WTC11 (cell line): ENCODE results near the gene CCDC15. TPM values are rescaled to one million over a fixed set of nuclear protein-coding genes. Genes with fewer than 3 reads are reported as not detected.

Experiments used
- ATAC-seq: fragments of 200-7000 bp; cut with Tn5 transposase; 2 replicates; pipeline ENCODE4 v1.10.0; 2021; ENCODE audit warnings: mild to moderate bottlenecking, moderate library complexity
- CTCF ChIA-PET: fragments of 300-600 bp; sonication (Branson Sonifier 250); formaldehyde crosslinking; loops from one replicate; lab custom pipeline; 2021; ENCODE audit warnings: antibody characterized with exemption; lab: Charles Lee
- POLR2A ChIA-PET: fragments of 350-600 bp; sonication (Branson Sonifier 250); formaldehyde crosslinking; loops from one replicate; lab custom pipeline; 2021; ENCODE audit warnings: antibody characterized with exemption; lab: Charles Lee
- DNase-seq: peaks from one replicate; pipeline ENCODE4 v3.0.0; 2021; ENCODE audit warnings: low spot score
- H3K27ac Mint-ChIP-seq: 2 replicates; pipeline ENCODE4 v1.8.0; 2021; ENCODE audit warnings: mixed read lengths
- H3K27me3 Mint-ChIP-seq: 2 replicates; pipeline ENCODE4 v1.8.0; 2021; ENCODE audit warnings: low read depth, mild to moderate bottlenecking, moderate library complexity, mixed read lengths
- H3K36me3 Mint-ChIP-seq: 2 replicates; pipeline ENCODE4 v1.8.0; 2021; ENCODE audit warnings: mixed read lengths
- H3K4me1 Mint-ChIP-seq: 2 replicates; pipeline ENCODE4 v1.8.0; 2022; ENCODE audit warnings: mixed read lengths
- H3K4me3 Mint-ChIP-seq: 2 replicates; pipeline ENCODE4 v1.8.0; 2021; ENCODE audit warnings: mild to moderate bottlenecking, moderate library complexity, mixed read lengths
- H3K9me3 Mint-ChIP-seq: 2 replicates; pipeline ENCODE4 v1.8.0; 2021; ENCODE audit warnings: mixed read lengths
- FOXP1 ChIP-seq: sonication (generic); formaldehyde crosslinking; IDR thresholded peaks from 2 replicates; pipeline ENCODE4 v1.8.0; 2022; ENCODE audit warnings: missing genetic modification reagents, mild to moderate bottlenecking, moderate library complexity, borderline replicate concordance
- GRHL2 ChIP-seq: fragments of 250-450 bp; sonication (Bioruptor Pico); IDR thresholded peaks from 2 replicates; pipeline ENCODE4 v1.8.0; 2022; ENCODE audit warnings: mild to moderate bottlenecking, moderate library complexity; ENCODE audit not compliant: insufficient replicate concordance, severe bottlenecking
- MYBL2 ChIP-seq: sonication (generic); formaldehyde crosslinking; IDR thresholded peaks from 2 replicates; pipeline ENCODE4 v1.8.1; 2023; ENCODE audit warnings: mild to moderate bottlenecking, moderate library complexity, missing genetic modification reagents
- SP1 ChIP-seq: sonication (generic); formaldehyde crosslinking; conservative IDR thresholded peaks from 2 replicates; pipeline ENCODE4 v1.8.1; 2022; ENCODE audit warnings: missing genetic modification reagents
- TEAD4 ChIP-seq: sonication (generic); formaldehyde crosslinking; IDR thresholded peaks from 2 replicates; pipeline ENCODE4 v1.8.0; 2022; ENCODE audit warnings: mild to moderate bottlenecking, missing genetic modification reagents
- ZNF263 ChIP-seq: sonication (generic); formaldehyde crosslinking; IDR thresholded peaks from 2 replicates; pipeline ENCODE4 v1.8.1; 2022; ENCODE audit warnings: low read depth, mild to moderate bottlenecking, moderate library complexity, missing genetic modification reagents
- ZNF396 ChIP-seq: fragments of 250-450 bp; sonication (Bioruptor Pico); IDR thresholded peaks from 2 replicates; pipeline ENCODE4 v1.8.0; 2021; ENCODE audit warnings: mild to moderate bottlenecking, moderate library complexity, borderline replicate concordance
- ZNF671 ChIP-seq: fragments of 250-450 bp; sonication (Bioruptor Pico); IDR thresholded peaks from 2 replicates; pipeline ENCODE4 v1.8.0; 2021; ENCODE audit warnings: mild to moderate bottlenecking
- total RNA-seq: library from RNA; stranded (reverse); gene quantifications from 3 replicates; pipeline ENCODE4 v1.2.3, GENCODE V29; 2021
- TF ChIP-seq, protein P1 (sequence below): sonication (generic); formaldehyde crosslinking; IDR thresholded peaks from 2 replicates; pipeline ENCODE4 v1.8.1; 2022; ENCODE audit warnings: mild to moderate bottlenecking, moderate library complexity, missing genetic modification reagents
- TF ChIP-seq, protein P2 (sequence below): sonication (generic); formaldehyde crosslinking; IDR thresholded peaks from 2 replicates; pipeline ENCODE4 v1.8.0; 2023; ENCODE audit warnings: missing genetic modification reagents
- TF ChIP-seq, protein P3 (sequence below): sonication (generic); formaldehyde crosslinking; IDR thresholded peaks from 2 replicates; pipeline ENCODE4 v1.8.1; 2022; ENCODE audit warnings: low read depth, missing genetic modification reagents, borderline replicate concordance
- TF ChIP-seq, protein P4 (sequence below): fragments of 250-450 bp; sonication (Bioruptor Pico); IDR thresholded peaks from 2 replicates; pipeline ENCODE4 v1.9.0; 2021; ENCODE audit warnings: mild to moderate bottlenecking, borderline replicate concordance
- TF ChIP-seq, protein P5 (sequence below): sonication (generic); formaldehyde crosslinking; IDR thresholded peaks from 2 replicates; pipeline ENCODE4 v1.8.0; 2022; ENCODE audit warnings: mild to moderate bottlenecking, missing genetic modification reagents
- TF ChIP-seq, protein P6 (sequence below): fragments of 250-450 bp; sonication (Bioruptor Pico); conservative IDR thresholded peaks from 2 replicates; pipeline ENCODE4 v1.9.0; 2021; ENCODE audit warnings: mild to moderate bottlenecking
- TF ChIP-seq, protein P7 (sequence below): sonication (generic); formaldehyde crosslinking; conservative IDR thresholded peaks from 2 replicates; pipeline ENCODE4 v1.8.1; 2022; ENCODE audit warnings: mild to moderate bottlenecking, missing genetic modification reagents

Gene CCDC15
- total RNA-seq, 1 experiment from 2014 or later: 2.4 TPM

DNA sequence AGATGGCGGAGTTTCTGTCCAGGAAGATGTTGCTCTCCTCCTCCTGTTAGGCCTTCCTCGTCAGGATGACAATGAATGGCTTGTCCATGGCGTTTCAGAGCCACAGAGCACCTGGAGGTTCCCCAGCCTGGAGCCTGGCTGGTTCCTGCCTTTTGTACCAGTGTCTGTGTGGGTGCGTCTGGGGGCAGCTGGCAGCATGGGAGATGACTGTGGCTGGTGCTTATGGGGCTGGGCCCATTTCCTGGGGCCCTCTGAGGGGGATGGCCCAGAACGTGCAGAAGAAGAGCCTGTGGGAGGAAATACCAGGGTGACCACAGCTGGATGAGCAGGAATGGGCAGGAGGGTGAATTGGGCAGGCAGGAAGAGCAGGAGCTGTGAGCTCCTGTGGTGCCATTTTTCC is 115.8 kb downstream of the CCDC15 start:
- CTCF ChIA-PET: interaction anchor here (1.2 to 3.0 kb wide), 6 partner anchors 9 to 359 kb away, joined by 3 to 14 read pairs (median 6); no protein-coding TSS in a partner anchor
- Mint-ChIP-seq H3K4me3 (no peak overlapping the region), H3K36me3 (no peaks in the 10 kb centered on the region), H3K4me1 (peaks cover 16% of the 10 kb centered on the region), H3K9me3 (no peaks in the 10 kb centered on the region), H3K27me3 (peaks cover 17% of the 10 kb centered on the region), H3K27ac (no peak overlapping the region)
- ATAC-seq (no peak), DNase-seq (no peak)
- TF ChIP-seq TEAD4 (CRISPR knock-in tag): no peak
- TF ChIP-seq ZNF396 (CRISPR knock-in tag): no peak
- no peak for TF ChIP-seq GRHL2 (CRISPR knock-in tag)
- TF ChIP-seq, protein P1, sequence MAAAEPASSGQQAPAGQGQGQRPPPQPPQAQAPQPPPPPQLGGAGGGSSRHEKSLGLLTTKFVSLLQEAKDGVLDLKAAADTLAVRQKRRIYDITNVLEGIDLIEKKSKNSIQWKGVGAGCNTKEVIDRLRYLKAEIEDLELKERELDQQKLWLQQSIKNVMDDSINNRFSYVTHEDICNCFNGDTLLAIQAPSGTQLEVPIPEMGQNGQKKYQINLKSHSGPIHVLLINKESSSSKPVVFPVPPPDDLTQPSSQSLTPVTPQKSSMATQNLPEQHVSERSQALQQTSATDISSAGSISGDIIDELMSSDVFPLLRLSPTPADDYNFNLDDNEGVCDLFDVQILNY: no peak
- TF ChIP-seq, protein P2, sequence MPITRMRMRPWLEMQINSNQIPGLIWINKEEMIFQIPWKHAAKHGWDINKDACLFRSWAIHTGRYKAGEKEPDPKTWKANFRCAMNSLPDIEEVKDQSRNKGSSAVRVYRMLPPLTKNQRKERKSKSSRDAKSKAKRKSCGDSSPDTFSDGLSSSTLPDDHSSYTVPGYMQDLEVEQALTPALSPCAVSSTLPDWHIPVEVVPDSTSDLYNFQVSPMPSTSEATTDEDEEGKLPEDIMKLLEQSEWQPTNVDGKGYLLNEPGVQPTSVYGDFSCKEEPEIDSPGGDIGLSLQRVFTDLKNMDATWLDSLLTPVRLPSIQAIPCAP: no peak
- TF ChIP-seq, protein P3, sequence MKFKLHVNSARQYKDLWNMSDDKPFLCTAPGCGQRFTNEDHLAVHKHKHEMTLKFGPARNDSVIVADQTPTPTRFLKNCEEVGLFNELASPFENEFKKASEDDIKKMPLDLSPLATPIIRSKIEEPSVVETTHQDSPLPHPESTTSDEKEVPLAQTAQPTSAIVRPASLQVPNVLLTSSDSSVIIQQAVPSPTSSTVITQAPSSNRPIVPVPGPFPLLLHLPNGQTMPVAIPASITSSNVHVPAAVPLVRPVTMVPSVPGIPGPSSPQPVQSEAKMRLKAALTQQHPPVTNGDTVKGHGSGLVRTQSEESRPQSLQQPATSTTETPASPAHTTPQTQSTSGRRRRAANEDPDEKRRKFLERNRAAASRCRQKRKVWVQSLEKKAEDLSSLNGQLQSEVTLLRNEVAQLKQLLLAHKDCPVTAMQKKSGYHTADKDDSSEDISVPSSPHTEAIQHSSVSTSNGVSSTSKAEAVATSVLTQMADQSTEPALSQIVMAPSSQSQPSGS: no peak
- TF ChIP-seq, protein P4, sequence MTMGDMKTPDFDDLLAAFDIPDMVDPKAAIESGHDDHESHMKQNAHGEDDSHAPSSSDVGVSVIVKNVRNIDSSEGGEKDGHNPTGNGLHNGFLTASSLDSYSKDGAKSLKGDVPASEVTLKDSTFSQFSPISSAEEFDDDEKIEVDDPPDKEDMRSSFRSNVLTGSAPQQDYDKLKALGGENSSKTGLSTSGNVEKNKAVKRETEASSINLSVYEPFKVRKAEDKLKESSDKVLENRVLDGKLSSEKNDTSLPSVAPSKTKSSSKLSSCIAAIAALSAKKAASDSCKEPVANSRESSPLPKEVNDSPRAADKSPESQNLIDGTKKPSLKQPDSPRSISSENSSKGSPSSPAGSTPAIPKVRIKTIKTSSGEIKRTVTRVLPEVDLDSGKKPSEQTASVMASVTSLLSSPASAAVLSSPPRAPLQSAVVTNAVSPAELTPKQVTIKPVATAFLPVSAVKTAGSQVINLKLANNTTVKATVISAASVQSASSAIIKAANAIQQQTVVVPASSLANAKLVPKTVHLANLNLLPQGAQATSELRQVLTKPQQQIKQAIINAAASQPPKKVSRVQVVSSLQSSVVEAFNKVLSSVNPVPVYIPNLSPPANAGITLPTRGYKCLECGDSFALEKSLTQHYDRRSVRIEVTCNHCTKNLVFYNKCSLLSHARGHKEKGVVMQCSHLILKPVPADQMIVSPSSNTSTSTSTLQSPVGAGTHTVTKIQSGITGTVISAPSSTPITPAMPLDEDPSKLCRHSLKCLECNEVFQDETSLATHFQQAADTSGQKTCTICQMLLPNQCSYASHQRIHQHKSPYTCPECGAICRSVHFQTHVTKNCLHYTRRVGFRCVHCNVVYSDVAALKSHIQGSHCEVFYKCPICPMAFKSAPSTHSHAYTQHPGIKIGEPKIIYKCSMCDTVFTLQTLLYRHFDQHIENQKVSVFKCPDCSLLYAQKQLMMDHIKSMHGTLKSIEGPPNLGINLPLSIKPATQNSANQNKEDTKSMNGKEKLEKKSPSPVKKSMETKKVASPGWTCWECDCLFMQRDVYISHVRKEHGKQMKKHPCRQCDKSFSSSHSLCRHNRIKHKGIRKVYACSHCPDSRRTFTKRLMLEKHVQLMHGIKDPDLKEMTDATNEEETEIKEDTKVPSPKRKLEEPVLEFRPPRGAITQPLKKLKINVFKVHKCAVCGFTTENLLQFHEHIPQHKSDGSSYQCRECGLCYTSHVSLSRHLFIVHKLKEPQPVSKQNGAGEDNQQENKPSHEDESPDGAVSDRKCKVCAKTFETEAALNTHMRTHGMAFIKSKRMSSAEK (CRISPR knock-in tag): no peak
- TF ChIP-seq, protein P5, sequence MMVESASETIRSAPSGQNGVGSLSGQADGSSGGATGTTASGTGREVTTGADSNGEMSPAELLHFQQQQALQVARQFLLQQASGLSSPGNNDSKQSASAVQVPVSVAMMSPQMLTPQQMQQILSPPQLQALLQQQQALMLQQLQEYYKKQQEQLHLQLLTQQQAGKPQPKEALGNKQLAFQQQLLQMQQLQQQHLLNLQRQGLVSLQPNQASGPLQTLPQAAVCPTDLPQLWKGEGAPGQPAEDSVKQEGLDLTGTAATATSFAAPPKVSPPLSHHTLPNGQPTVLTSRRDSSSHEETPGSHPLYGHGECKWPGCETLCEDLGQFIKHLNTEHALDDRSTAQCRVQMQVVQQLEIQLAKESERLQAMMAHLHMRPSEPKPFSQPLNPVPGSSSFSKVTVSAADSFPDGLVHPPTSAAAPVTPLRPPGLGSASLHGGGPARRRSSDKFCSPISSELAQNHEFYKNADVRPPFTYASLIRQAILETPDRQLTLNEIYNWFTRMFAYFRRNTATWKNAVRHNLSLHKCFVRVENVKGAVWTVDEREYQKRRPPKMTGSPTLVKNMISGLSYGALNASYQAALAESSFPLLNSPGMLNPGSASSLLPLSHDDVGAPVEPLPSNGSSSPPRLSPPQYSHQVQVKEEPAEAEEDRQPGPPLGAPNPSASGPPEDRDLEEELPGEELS (CRISPR knock-in tag): no peak
- no peak for TF ChIP-seq SP1 (CRISPR knock-in tag)
- no peak for TF ChIP-seq ZNF671 (CRISPR knock-in tag)
- TF ChIP-seq MYBL2 (CRISPR knock-in tag): no peak
- no peak for TF ChIP-seq ZNF263 (CRISPR knock-in tag)
- TF ChIP-seq, protein P6, sequence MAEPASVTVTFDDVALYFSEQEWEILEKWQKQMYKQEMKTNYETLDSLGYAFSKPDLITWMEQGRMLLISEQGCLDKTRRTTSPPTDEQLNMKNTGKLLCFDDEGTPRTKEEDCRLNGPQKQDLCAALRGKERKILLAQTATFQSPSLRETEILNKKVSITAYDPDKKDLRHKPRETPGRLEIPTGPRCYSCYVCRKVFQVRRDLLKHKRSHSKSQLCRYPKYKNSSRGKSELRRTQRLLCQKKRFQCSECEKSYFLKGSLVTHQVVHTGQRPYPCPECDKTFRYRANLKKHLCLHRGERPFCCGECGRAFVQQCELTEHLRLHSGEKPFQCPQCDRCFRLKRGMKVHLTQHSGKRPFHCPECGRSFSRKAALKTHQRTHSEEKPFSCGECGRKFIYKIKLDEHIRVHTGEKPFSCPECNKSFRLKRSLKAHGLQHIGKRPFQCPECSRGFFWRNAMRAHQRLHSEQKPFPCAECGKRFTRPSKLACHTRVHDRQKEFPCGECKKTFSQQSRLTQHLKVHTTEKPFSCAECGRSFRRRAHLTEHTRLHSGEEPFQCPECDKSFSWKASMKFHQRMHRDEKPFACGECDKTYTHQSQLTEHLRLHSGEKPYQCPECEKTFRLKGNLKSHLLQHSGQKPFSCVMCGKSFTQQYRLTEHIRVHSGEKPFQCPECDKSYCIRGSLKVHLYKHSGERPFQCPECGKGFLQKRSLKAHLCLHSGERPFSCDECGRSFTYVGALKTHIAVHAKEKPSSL (CRISPR knock-in tag): no peak
- TF ChIP-seq, protein P7, sequence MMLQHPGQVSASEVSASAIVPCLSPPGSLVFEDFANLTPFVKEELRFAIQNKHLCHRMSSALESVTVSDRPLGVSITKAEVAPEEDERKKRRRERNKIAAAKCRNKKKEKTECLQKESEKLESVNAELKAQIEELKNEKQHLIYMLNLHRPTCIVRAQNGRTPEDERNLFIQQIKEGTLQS (CRISPR knock-in tag): no peak
- TF ChIP-seq FOXP1 (CRISPR knock-in tag): no peak
- POLR2A ChIA-PET: no interaction called here
